Measurements from ENCODE around the gene TPRG1L. TPM values are rescaled to one million over a fixed set of nuclear protein-coding genes. Genes with fewer than 3 reads are reported as not detected.

Gene TPRG1L
- polyA plus RNA-seq, 1 donor from 2014 or later: 37.8 TPM

DNA sequence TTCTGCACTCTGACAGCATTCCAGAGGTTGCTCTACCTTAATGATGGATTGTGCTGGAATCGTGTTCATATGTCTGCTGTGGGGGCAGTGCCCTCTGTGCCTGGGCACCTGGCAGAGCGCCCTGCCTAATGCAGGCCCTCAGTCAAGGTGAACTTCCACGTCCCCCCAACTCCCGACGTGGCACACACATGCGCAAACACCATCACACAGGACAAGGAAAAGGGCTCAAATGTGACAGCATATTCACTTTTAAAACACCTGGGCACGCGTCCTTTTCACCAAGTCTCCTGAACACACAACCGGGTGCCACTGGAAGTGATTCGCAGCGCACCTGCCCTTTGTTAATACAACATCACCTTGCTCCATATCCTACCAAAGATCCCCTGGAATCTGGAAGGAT, 11.7 kb downstream of the TPRG1L start:
- H3K27me3 Mint-ChIP-seq: no peaks in the 10 kb centered on the region
- H3K27ac Mint-ChIP-seq: no peak overlapping the region
- H3K4me3 Mint-ChIP-seq: peak overlapping the region in 1 of 4 donors; percentile 28
- H3K36me3 Mint-ChIP-seq: peaks cover 8% of the 10 kb centered on the region
- H3K4me1 Mint-ChIP-seq: no peaks in the 10 kb centered on the region
- H3K9me3 Mint-ChIP-seq: no peaks in the 10 kb centered on the region

DNA sequence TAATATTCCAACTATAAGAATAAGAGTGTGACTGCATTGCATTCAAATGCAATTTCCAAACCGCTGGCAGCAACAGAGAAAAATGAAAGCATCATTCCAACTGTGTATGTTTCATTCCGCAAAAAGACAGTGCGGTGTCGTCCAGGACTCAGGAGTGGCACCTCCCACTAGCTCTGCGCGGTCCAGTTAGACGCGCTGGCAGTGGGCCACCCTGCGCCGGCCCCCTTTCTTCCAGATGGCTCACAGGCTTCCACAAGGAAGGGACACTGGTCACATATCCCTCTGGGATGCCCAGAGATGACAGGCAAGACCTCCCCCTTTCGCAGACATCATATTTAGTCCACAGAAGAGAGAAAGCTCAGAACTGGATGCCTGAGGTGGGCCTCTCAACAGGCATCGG, 13.2 kb downstream of the TPRG1L start:
- H3K4me1 Mint-ChIP-seq: peaks cover 0 to 3% (median 0%) of the 10 kb centered on the region in 3 donors
- no peaks in the 10 kb centered on the region for H3K27me3 Mint-ChIP-seq
- H3K4me3 Mint-ChIP-seq: no peak overlapping the region
- H3K27ac Mint-ChIP-seq: peak overlapping the region in 1 of 3 donors; percentile 59
- H3K9me3 Mint-ChIP-seq: no peaks in the 10 kb centered on the region
- H3K36me3 Mint-ChIP-seq: peaks cover 11% of the 10 kb centered on the region

DNA sequence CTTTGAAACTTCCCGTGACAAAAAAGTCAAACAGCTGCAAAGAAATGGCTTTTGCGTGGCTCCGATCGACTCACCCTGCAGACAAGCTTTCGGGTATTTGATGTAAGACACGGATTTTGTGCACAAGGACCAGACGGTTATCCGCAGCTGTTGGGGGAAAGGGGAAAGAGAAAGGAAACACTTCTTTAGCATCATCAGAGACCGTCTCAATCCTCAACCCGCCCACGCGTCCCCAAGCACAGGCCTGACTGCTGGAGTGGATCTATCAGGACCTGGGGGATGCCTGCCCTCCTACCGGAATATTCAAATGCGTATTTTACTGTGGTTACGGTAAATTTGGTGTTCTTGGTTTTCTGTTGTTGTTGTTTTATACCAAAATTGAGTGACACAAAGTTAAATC, 13.9 kb downstream of the TPRG1L start:
- H3K4me1 Mint-ChIP-seq: peaks cover 0 to 3% (median 0%) of the 10 kb centered on the region in 3 donors
- no peaks in the 10 kb centered on the region for H3K27me3 Mint-ChIP-seq
- no peak overlapping the region for H3K27ac Mint-ChIP-seq
- no peak overlapping the region for H3K4me3 Mint-ChIP-seq
- H3K9me3 Mint-ChIP-seq: no peaks in the 10 kb centered on the region
- H3K36me3 Mint-ChIP-seq: peaks cover 11% of the 10 kb centered on the region

- Mint-ChIP-seq H3K36me3 (peaks cover 11% of the 10 kb centered on the region), H3K9me3 (no peaks in the 10 kb centered on the region), H3K4me3 (no peak overlapping the region), H3K4me1 (peaks cover 0 to 3% (median 0%) of the 10 kb centered on the region in 3 donors), H3K27ac (no peak overlapping the region), H3K27me3 (no peaks in the 10 kb centered on the region)
Measured at GRCh38 chr1:3639397-3639911, 14.6 kb downstream of the TPRG1L start.

GRCh38 chr1:3640121-3640837, 15.5 kb downstream of the TPRG1L start:
- Mint-ChIP-seq H3K9me3 (no peaks in the 10 kb centered on the region), H3K36me3 (peaks cover 9% of the 10 kb centered on the region), H3K27me3 (no peaks in the 10 kb centered on the region), H3K4me1 (peaks cover 0 to 4% (median 0%) of the 10 kb centered on the region in 3 donors), H3K27ac (no peak overlapping the region), H3K4me3 (no peak overlapping the region)

DNA sequence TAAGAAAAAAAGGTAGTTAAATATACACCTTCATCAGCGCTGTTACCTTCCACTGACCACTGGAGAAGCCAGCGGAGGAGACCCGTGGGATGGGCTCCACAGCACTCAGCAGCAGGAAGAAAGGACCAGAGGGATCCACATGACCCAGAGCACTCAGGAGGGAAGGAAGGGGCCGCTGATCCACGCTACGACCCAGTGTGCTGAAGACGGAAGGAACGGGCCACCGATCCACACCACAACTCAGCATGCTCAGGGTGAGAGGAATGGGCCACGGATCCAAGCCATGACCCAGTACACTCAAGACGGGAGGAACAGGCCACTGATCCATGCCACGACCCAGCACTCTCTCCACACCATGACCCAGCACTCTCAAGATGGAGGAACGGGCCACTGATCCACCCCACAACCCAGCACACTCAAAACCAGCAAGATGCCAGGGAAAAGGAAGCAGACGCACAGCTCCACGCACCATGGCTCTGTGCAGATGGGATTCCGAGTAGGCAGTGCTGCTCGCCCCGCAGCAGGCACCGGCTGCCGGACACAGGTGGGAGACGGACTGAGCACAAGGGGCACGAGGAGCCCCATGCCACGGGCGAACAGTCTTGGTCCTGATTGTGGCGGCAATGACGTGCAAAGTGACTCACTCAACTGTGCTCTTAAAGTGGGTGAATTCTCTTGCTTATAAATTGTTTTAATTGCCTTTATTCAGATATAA, 16.4 kb downstream of the TPRG1L start:
- peaks cover 0 to 5% (median 0%) of the 10 kb centered on the region in 3 donors for H3K4me1 Mint-ChIP-seq
- no peak overlapping the region for H3K27ac Mint-ChIP-seq
- no peaks in the 10 kb centered on the region for H3K9me3 Mint-ChIP-seq
- H3K36me3 Mint-ChIP-seq: peaks cover 11% of the 10 kb centered on the region
- no peak overlapping the region for H3K4me3 Mint-ChIP-seq
- no peaks in the 10 kb centered on the region for H3K27me3 Mint-ChIP-seq

GRCh38 chr1:3641816-3642215, 17.0 kb downstream of the TPRG1L start:
- Mint-ChIP-seq H3K4me1 (peaks cover 0 to 5% (median 0%) of the 10 kb centered on the region in 3 donors), H3K9me3 (no peaks in the 10 kb centered on the region), H3K36me3 (peaks cover 8% of the 10 kb centered on the region), H3K27me3 (no peaks in the 10 kb centered on the region), H3K4me3 (peak overlapping the region in 1 of 4 donors; percentile 13), H3K27ac (no peak overlapping the region)

- H3K27ac Mint-ChIP-seq: no peak overlapping the region
- H3K9me3 Mint-ChIP-seq: no peaks in the 10 kb centered on the region
- H3K4me3 Mint-ChIP-seq: no peak overlapping the region
- no peaks in the 10 kb centered on the region for H3K27me3 Mint-ChIP-seq
- peaks cover 7% of the 10 kb centered on the region for H3K36me3 Mint-ChIP-seq
- peaks cover 3 to 5% (median 5%) of the 10 kb centered on the region in 3 donors for H3K4me1 Mint-ChIP-seq
Measured at GRCh38 chr1:3642919-3643675, 18.3 kb downstream of the TPRG1L start.

- Mint-ChIP-seq H3K27ac (no peak overlapping the region), H3K4me1 (peaks cover 12 to 17% (median 15%) of the 10 kb centered on the region in 3 donors), H3K9me3 (no peaks in the 10 kb centered on the region), H3K4me3 (no peak overlapping the region), H3K36me3 (peaks cover 6% of the 10 kb centered on the region), H3K27me3 (no peaks in the 10 kb centered on the region)
Measured at GRCh38 chr1:3644273-3644672, 19.5 kb downstream of the TPRG1L start.

GRCh38 chr1:3645247-3645646, 20.4 kb downstream of the TPRG1L start:
- H3K27ac Mint-ChIP-seq: no peak overlapping the region
- no peaks in the 10 kb centered on the region for H3K9me3 Mint-ChIP-seq
- H3K4me1 Mint-ChIP-seq: peaks cover 13 to 22% (median 17%) of the 10 kb centered on the region in 3 donors
- no peak overlapping the region for H3K4me3 Mint-ChIP-seq
- peaks cover 2% of the 10 kb centered on the region for H3K27me3 Mint-ChIP-seq
- peaks cover 6% of the 10 kb centered on the region for H3K36me3 Mint-ChIP-seq

- Mint-ChIP-seq H3K4me1 (peaks cover 15 to 26% (median 18%) of the 10 kb centered on the region in 3 donors), H3K9me3 (no peaks in the 10 kb centered on the region), H3K27ac (no peak overlapping the region), H3K4me3 (no peak overlapping the region), H3K36me3 (peaks cover 6% of the 10 kb centered on the region), H3K27me3 (peaks cover 4% of the 10 kb centered on the region)
Measured at GRCh38 chr1:3645666-3646355, 21.0 kb downstream of the TPRG1L start.

DNA sequence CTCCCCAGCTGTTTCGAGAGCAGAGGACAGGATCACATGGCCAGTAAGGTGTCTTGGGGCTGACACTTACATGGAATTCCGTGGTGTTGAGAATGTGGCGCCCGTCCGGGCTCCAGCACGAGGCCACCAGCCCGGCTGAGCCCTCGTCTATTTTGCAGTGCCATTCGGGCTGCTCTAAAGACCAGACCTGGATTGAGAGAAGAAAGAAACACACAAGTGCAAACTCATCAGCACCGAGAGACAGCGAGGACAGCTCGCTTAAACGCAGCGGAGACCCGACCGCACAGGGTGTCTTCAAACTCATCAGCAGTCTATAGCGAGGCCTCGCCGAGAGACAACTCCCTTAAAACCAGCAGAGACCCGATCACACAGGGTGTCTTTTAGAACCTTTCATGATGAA, 21.8 kb downstream of the TPRG1L start:
- peaks cover 11% of the 10 kb centered on the region for H3K27me3 Mint-ChIP-seq
- no peak overlapping the region for H3K27ac Mint-ChIP-seq
- H3K36me3 Mint-ChIP-seq: peaks cover 6% of the 10 kb centered on the region
- H3K9me3 Mint-ChIP-seq: no peaks in the 10 kb centered on the region
- peaks cover 15 to 29% (median 23%) of the 10 kb centered on the region in 3 donors for H3K4me1 Mint-ChIP-seq
- no peak overlapping the region for H3K4me3 Mint-ChIP-seq

DNA sequence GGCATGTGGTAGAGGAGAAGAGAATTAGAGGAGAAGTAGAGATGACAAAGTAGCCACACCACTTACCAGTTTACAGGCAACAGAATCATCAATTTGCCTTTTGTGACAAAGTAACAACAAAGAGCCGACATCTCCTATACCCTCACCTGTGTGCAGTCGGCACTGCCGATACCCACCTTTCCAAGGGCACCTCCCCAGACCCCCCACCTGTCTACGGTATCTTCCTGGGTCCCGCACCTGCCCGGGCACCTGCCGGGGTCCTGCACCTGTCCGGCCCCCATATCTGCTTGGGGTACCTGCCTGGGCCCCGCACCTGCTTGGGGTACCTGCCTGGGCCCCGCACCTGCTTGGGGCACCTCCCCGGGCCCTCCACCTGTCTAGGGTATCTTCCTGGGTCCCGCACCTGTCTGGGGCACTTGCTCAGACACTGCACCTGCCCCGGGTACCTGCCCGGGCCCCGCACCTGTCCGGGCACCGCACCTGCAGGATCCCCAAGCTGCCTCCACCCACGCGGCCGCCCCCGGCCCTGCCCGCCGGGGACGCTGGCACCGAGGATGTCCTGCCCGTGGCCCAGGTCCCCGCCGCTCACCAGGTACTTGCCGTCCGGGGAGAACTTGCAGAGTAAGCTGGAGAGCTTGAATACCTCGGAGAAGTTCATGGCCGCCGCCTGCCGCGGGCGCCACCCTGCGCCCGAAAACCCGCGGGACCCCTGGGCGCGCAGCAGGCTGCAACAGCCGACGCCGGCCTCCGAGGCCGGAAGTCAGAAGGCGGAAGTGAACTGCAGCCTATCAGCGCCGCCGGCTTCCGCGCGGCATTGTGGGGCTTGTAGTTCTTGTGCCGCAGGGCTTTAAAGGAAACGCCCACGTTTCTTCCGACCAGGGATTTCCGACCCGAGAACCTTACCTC, 24.8 kb downstream of the TPRG1L start, which contains the start of gene WRAP73:
TSS of gene WRAP73 (minus strand) at position 762 of the 906 bp plus-strand sequence. CDS start at position 658, 104 bp downstream.
- Mint-ChIP-seq H3K9me3 (no peaks in the 10 kb centered on the region), H3K27ac (peak within 1 kb of the TSS; percentile 63 to 90 (median 89)), H3K27me3 (peaks cover 26% of the 10 kb centered on the region), H3K4me1 (peaks cover 18 to 36% (median 27%) of the 10 kb centered on the region in 3 donors), H3K4me3 (peak within 1 kb of the TSS; percentile 84 to 98 (median 90)), H3K36me3 (peaks cover 3% of the 10 kb centered on the region)

Measured in IgD-negative memory B cell (primary cell).